UCSD-AML1 (cell line): ENCODE data around the gene ST8SIA4.

Experiments used
- DNase-seq: peaks from one replicate; lab custom pipeline; 2025; ENCODE audit not compliant: unreplicated experiment; lab: John Stamatoyannopoulos, UW

ST8SIA4 gene

GRCh38 chr5:100872408-100873190 lies 30.5 kb downstream of the ST8SIA4 start:
- DNase-seq, result no peak

- DNase-seq, result no peak
Measured at GRCh38 chr5:100867039-100867562, 36.0 kb downstream of the ST8SIA4 start.

GRCh38 chr5:100864931-100865330 lies 38.2 kb downstream of the ST8SIA4 start:
- DNase-seq, result no peak

DNA sequence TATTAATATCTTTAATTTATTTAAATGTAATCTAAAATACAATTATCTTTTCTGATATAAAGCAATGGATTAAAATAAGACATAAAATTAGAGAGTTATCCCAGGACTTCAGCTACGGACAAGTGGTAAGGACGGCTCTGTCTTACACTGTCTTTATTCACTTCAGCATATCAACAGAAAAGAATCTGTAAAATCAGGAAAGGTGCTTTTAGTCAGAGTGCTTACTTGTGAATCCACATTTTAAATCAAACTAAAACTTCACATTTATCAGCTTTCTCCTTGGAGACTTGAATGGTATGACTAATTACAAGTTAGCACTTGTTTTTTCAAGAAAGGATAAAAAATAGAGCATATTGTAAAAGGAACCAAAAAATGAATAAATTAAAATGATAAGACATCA lies 39.3 kb downstream of the ST8SIA4 start:
- DNase-seq, result no peak

GRCh38 chr5:100861148-100861547 lies 41.9 kb downstream of the ST8SIA4 start:
- no peak for DNase-seq

DNA sequence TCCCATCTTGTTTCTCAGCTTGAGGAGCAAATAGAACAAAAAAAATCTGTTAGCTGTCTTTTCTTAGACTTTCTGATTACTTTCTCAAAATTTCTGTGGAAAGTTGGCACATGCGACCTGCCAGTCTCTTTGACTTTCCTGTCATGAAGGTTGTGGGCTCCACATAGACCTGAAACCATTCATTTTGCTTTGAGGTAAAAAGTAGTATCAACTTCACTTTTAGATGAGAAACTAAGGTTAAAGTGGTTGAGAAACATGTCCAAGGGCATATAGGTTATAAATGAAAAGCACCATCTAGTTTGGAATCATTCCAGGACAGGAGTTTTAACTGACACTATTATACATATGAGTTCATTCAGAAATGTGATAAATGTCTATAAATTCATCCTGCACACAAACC lies 42.7 kb downstream of the ST8SIA4 start:
- no peak for DNase-seq

- no peak for DNase-seq
Measured at GRCh38 chr5:100858987-100859545, 44.0 kb downstream of the ST8SIA4 start.

DNA sequence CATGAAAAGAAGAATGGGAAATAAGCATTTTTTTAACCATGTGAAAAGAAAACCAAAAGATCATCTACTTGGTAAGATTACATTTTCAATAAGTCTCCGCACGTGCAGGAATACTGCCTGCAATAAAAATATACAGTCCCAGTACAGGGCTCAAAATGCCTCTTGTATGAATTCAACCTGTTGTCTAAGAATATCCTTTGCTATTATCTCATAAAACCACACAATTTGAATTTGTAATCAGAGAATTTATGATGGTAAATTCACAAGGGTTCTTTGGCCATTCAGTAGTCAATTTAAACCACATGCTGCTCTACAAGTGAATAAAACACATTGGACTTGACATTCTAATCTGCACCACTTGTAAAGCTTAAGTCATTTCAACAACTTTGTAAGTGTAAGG lies 46.6 kb downstream of the ST8SIA4 start:
- no peak for DNase-seq

GRCh38 chr5:100855937-100856430 lies 47.1 kb downstream of the ST8SIA4 start:
- DNase-seq, result no peak

GRCh38 chr5:100855295-100855694 lies 47.8 kb downstream of the ST8SIA4 start:
- DNase-seq, result no peak

DNA sequence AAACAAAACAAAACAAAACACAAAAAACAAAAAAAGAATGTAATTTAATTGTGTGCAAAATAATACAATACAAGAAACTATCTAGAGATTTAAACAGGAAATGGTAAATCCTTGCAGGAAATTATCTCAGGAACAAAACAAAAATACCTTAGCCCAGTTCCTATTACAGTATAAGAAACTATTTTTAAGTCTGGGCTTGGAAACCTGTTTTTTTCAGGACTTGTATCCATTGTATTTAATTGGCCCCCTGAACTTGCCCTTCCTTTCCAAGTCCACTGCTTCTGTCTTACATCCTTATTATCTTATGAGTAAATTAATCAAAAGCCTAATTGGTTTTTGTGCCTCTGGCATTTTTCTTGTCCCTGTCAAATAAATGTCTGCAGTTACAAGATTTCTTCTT lies 48.5 kb downstream of the ST8SIA4 start:
- no peak for DNase-seq

DNA sequence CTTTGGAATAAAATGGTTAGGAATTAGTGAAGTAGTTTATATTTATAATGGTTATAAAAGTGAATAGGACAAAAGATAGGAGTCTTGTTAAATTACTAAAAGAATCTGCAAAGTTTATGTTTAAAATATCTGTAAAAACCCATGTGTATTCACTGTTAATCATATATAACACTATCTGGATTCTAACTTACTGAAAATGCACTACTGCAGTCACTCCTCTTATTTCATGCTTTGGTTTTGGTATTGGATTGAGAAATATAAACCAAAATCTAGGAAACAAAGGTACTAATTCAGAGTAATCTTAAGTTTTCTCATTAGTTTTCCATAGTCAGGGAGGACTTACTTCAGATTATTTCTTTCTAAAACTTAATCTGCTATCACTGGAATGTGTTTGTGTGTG lies 49.5 kb downstream of the ST8SIA4 start:
- no peak for DNase-seq

DNA sequence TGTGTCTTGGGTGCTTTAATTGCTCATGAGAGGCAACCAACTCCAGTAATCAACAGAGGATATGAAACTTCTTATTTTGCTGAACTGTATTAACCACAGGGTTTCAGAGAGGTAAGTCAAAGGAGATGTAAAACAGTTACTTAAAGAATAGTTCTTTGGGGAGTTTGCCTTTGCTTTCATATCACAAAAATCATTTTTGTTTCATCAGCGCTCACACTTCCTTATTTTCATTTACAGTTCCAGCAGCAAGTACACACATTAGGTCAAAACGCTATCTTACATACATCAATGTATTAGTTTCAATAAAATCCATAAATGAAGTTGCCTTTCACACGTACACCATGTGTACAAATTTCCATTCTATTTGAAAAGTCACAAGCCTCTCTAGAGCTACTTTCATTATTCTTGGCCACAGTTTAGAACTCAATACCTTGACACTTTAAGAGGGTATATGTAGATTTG lies 50.1 kb downstream of the ST8SIA4 start:
- no peak for DNase-seq

DNA sequence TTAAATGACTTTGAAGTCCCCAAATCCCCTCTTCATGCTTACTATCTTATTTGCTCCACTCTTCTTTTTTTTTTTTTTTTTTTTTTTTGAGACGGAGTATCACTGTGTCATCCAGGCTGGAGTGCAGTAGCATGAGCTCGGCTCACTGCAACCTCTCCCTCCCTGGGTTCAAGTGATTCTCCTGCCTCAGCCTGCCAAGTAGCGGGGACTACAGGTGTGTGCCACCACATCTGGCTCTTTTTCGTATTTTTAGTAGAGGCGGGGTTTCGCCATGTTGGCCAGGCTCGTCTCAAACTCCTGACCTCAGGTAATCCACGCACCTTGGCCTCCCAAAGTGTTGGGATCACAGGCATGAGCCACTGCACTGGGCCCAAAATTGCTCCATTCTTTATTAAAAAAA lies 51.0 kb downstream of the ST8SIA4 start:
- no peak for DNase-seq

GRCh38 chr5:100846772-100847171 lies 56.3 kb downstream of the ST8SIA4 start:
- DNase-seq, result no peak

GRCh38 chr5:100842080-100842479 lies 61.0 kb downstream of the ST8SIA4 start:
- no peak for DNase-seq

GRCh38 chr5:100841358-100842076 lies 61.6 kb downstream of the ST8SIA4 start:
- DNase-seq, result no peak

- no peak for DNase-seq
Measured at GRCh38 chr5:100840789-100841188, 62.3 kb downstream of the ST8SIA4 start.

GRCh38 chr5:100840370-100840769 lies 62.7 kb downstream of the ST8SIA4 start:
- DNase-seq, result no peak

DNA sequence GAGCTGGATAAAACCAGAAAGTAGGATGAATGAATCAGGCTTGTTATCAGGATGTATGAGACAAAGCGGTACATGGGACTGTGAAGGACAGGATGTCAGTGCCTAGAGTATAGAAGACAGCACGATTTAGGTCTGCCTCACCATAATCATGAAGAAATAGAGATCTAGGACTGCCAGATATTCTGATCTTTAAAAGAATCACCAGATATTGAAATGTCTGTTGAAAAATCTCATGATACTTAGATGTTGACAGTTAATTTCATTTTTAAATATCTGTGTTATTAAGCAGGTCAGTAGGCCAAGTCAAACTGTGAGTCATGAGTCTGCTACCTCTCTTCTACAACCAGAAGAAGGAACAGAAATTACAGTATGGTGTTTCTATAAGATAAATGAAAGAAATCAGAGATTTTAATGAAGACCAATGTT lies 65.0 kb downstream of the ST8SIA4 start:
- DNase-seq, result no peak

DNA sequence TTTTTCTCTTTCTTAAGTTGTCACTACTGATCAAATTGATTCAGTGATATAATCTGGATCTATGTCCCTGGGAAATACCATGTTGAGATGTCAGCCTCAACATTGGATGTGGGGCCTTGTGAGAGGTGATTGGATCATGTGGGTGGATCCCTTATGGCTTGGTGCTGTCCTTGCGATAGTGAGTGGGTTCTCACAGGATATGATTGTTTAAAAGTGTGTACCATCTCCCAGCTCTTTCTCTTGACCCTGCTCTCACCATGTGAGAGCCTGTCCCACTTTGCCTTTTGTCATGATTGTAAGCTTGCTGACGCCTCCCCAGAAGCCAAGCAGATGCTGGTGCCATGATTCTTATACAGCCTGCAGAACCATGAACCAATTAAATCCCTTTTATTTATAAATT lies 68.6 kb downstream of the ST8SIA4 start:
- no peak for DNase-seq
